B cell (primary cell): ENCODE measurements around the gene CREB3L1.

Experiments
- EZH2 ChIP-seq: IDR thresholded peaks from 2 replicates; pipeline ENCODE4 v1.6.1; 2012; ENCODE audit warnings: borderline replicate concordance, low read depth, mild to moderate bottlenecking, moderate library complexity, low read length; ENCODE audit not compliant: insufficient read depth, poor library complexity, severe bottlenecking
- TF ChIP-seq, protein P1 (sequence below): fragments of 200-600 bp; IDR thresholded peaks from one replicate; pipeline ENCODE4 v1.8.0; 2022; ENCODE audit warnings: antibody characterized with exemption, mild to moderate bottlenecking

DNA sequence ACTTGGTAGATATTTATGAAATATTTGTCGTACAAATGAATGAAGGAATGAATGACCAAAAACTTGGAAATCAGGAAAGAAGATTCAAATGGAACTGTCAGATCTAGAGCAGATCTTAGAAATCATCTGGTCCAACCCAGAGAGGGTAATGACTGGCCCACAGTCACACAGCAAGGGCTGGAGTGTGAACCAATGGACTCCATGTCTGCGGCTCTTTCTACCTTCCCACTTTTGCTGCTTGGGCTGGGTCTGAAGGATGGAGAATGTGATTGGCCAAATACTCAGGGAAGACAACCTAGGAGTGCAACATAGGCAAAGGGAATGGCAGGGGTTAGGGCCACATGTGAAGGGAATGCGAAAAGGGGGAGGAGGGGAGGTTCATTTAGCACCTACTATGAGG lies 64.0 kb downstream of the CREB3L1 start:
- TF ChIP-seq, protein P1, sequence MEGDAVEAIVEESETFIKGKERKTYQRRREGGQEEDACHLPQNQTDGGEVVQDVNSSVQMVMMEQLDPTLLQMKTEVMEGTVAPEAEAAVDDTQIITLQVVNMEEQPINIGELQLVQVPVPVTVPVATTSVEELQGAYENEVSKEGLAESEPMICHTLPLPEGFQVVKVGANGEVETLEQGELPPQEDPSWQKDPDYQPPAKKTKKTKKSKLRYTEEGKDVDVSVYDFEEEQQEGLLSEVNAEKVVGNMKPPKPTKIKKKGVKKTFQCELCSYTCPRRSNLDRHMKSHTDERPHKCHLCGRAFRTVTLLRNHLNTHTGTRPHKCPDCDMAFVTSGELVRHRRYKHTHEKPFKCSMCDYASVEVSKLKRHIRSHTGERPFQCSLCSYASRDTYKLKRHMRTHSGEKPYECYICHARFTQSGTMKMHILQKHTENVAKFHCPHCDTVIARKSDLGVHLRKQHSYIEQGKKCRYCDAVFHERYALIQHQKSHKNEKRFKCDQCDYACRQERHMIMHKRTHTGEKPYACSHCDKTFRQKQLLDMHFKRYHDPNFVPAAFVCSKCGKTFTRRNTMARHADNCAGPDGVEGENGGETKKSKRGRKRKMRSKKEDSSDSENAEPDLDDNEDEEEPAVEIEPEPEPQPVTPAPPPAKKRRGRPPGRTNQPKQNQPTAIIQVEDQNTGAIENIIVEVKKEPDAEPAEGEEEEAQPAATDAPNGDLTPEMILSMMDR, result no peak
- TF ChIP-seq EZH2, result no peak
